Type B pancreatic cell (in vitro differentiated cells): ENCODE measurements around the gene EXTL1. TPM values are rescaled to one million over a fixed set of nuclear protein-coding genes. Genes with fewer than 3 reads are reported as not detected.
"Not testable (repeated sequence)": the region's sequence is repeated elsewhere in the genome, so short reads cannot be mapped to it uniquely, and the experiment has no call there.

Experiments used
- DNase-seq: peaks from one replicate; pipeline ENCODE4 v3.0.0; 2021; ENCODE audit warnings: mixed read lengths; ENCODE audit not compliant: unreplicated experiment; ENCODE audit errors: extremely low spot score
- H3K27ac Mint-ChIP-seq: 2 replicates; pipeline ENCODE4 v1.8.0; 2021; ENCODE audit warnings: mild to moderate bottlenecking, mixed read lengths
- H3K27me3 Mint-ChIP-seq: 2 replicates; pipeline ENCODE4 v1.8.0; 2021; ENCODE audit warnings: mixed read lengths
- H3K36me3 Mint-ChIP-seq: 2 replicates; pipeline ENCODE4 v1.8.0; 2021; ENCODE audit warnings: mixed read lengths
- H3K4me1 Mint-ChIP-seq: one replicate; pipeline ENCODE4 v1.8.0; 2021; ENCODE audit warnings: mixed read lengths; ENCODE audit not compliant: unreplicated experiment
- H3K4me3 Mint-ChIP-seq: 2 replicates; pipeline ENCODE4 v1.8.0; 2021; ENCODE audit warnings: mild to moderate bottlenecking, mixed read lengths
- H3K9me3 Mint-ChIP-seq: 2 replicates; pipeline ENCODE4 v1.8.0; 2021; ENCODE audit warnings: mixed read lengths
- CTCF ChIP-seq: fragments of 200-600 bp; sonication (generic); conservative IDR thresholded peaks from 2 replicates; pipeline ENCODE4 v1.5.0; 2021; ENCODE audit warnings: antibody characterized with exemption, mild to moderate bottlenecking
- total RNA-seq: library from RNA; stranded (reverse); gene quantifications from 2 replicates; pipeline ENCODE4 v1.2.1, GENCODE V29; 2021; ENCODE audit warnings: low replicate concordance

The EXTL1 gene
- total RNA-seq, 1 donor from 2014 or later: 4.2 TPM

GRCh38 chr1:25979210-25979609 is 42.4 kb upstream of the EXTL1 start:
- no peak for DNase-seq
- Mint-ChIP-seq H3K36me3 (peaks cover 34% of the 10 kb centered on the region), H3K27ac (no peak overlapping the region), H3K4me1 (no peaks in the 10 kb centered on the region), H3K9me3 (no peaks in the 10 kb centered on the region), H3K4me3 (no peak overlapping the region), H3K27me3 (no peaks in the 10 kb centered on the region)
- TF ChIP-seq CTCF: no peak

- Mint-ChIP-seq H3K9me3 (no peaks in the 10 kb centered on the region), H3K4me1 (no peaks in the 10 kb centered on the region), H3K36me3 (peaks cover 28% of the 10 kb centered on the region), H3K27me3 (no peaks in the 10 kb centered on the region), H3K27ac (no peak overlapping the region), H3K4me3 (no peak overlapping the region)
- TF ChIP-seq CTCF: no peak
- DNase-seq: no peak
Observed at GRCh38 chr1:25985171-25985570, 36.4 kb upstream of the EXTL1 start.

GRCh38 chr1:25985670-25986069 is 35.9 kb upstream of the EXTL1 start:
- no peak for TF ChIP-seq CTCF
- H3K27me3 Mint-ChIP-seq: no peaks in the 10 kb centered on the region
- DNase-seq: no peak
- H3K27ac Mint-ChIP-seq: no peak overlapping the region
- no peaks in the 10 kb centered on the region for H3K9me3 Mint-ChIP-seq
- H3K4me1 Mint-ChIP-seq: peaks cover 4% of the 10 kb centered on the region
- H3K4me3 Mint-ChIP-seq: no peak overlapping the region
- peaks cover 28% of the 10 kb centered on the region for H3K36me3 Mint-ChIP-seq

- not testable (repeated sequence) for H3K9me3 Mint-ChIP-seq, H3K27me3 Mint-ChIP-seq, H3K4me1 Mint-ChIP-seq, H3K27ac Mint-ChIP-seq, H3K4me3 Mint-ChIP-seq, DNase-seq
- peaks cover 24% of the 10 kb centered on the region for H3K36me3 Mint-ChIP-seq
Observed at GRCh38 chr1:25986773-25987172, 34.8 kb upstream of the EXTL1 start.

- TF ChIP-seq CTCF: no peak
- no peak overlapping the region for H3K4me3 Mint-ChIP-seq
- H3K27ac Mint-ChIP-seq: no peak overlapping the region
- no peaks in the 10 kb centered on the region for H3K27me3 Mint-ChIP-seq
- H3K36me3 Mint-ChIP-seq: peaks cover 16% of the 10 kb centered on the region
- peaks cover 11% of the 10 kb centered on the region for H3K4me1 Mint-ChIP-seq
- DNase-seq: no peak
- H3K9me3 Mint-ChIP-seq: no peaks in the 10 kb centered on the region
Observed at GRCh38 chr1:25987951-25988350, 33.6 kb upstream of the EXTL1 start.

GRCh38 chr1:25989440-25990234 is 31.9 kb upstream of the EXTL1 start:
- Mint-ChIP-seq H3K4me3 (no peak overlapping the region), H3K27me3 (no peaks in the 10 kb centered on the region), H3K4me1 (peaks cover 19% of the 10 kb centered on the region), H3K27ac (no peak overlapping the region), H3K9me3 (no peaks in the 10 kb centered on the region), H3K36me3 (peaks cover 11% of the 10 kb centered on the region)
- DNase-seq: no peak
- no peak for TF ChIP-seq CTCF
